ENCODE results near the gene NUMA1. TPM values are rescaled to one million over a fixed set of nuclear protein-coding genes. Genes with fewer than 3 reads are reported as not detected.

The NUMA1 gene
- total and polyA plus RNA-seq, 9 of the 15 experiments (the other 6 are each of a cell fraction or from before 2014, with no cell fraction given): 4.1 to 104 (median 51.2) TPM

GRCh38 chr11:72091292-72091691, 10.9 kb upstream of the NUMA1 start (continued):
- TF ChIP-seq ZNF165 (CRISPR knock-in tag; IDR thresholded peaks at IDR 0.05; ENCODE audit: borderline replicate concordance) (no peak), POLR2AphosphoS5 (IDR thresholded peaks at IDR 0.05; ENCODE audit: control insufficient read depth, insufficient read depth, low read depth, low read length) (peak; percentile 38; the same call in 1 of the 2 replicates), CC2D1A (IDR thresholded peaks at IDR 0.05) (0 out of 2 replicates have a peak, but pooled peaks have one; percentile 24), RAD21 (CRISPR knock-in tag; conservative IDR thresholded peaks at IDR 0.05 in 1 of 2, IDR thresholded peaks at IDR 0.05 in 1 of 2) (peak; percentile 83 to 90), ZNF740 (CRISPR knock-in tag; IDR thresholded peaks at IDR 0.05) (peak; percentile 85), ZNF740 (tag; IDR thresholded peaks at IDR 0.05) (peak in 1 of 2 experiments; percentile 42; a peak in 1 of 4 replicates), KLF10 (CRISPR knock-in tag; IDR thresholded peaks at IDR 0.05) (no peak), NBN (IDR thresholded peaks at IDR 0.05; ENCODE audit: low read depth) (0 out of 2 replicates have a peak, but pooled peaks have one; percentile 72), XRCC4 (IDR thresholded peaks at IDR 0.05; ENCODE audit: extremely low read depth, insufficient read depth, insufficient read length) (no peak), FOXJ2 (tag; IDR thresholded peaks at IDR 0.05) (no peak), YY1 (IDR thresholded peaks at IDR 0.05; ENCODE audit: borderline replicate concordance in 1 of 3, control insufficient read depth in 1 of 3, extremely low read depth in 1 of 3, insufficient read depth in 3 of 3, insufficient read length in 1 of 3, insufficient replicate concordance in 2 of 3, low read depth in 1 of 3, low read length in 2 of 3) (peak in 1 of 3 experiments; percentile 18), NR2C1 (IDR thresholded peaks at IDR 0.05) (peak; percentile 75), NR2C1 (tag; IDR thresholded peaks at IDR 0.05) (peak; percentile 85), VEZF1 (CRISPR knock-in tag; IDR thresholded peaks at IDR 0.05) (peak; percentile 87), ZNF3 (CRISPR knock-in tag; IDR thresholded peaks at IDR 0.05) (no peak), NFIC (IDR thresholded peaks at IDR 0.05) (no peak), EGR1 (conservative IDR thresholded peaks at IDR 0.05) (peak; percentile 63), ARID2 (IDR thresholded peaks at IDR 0.05) (0 out of 2 replicates have a peak, but pooled peaks have one; percentile 46), ETV6 (IDR thresholded peaks at IDR 0.05; ENCODE audit: borderline replicate concordance in 1 of 2, low read depth in 2 of 2, low read length in 1 of 2) (peak; percentile 57 to 79; a peak in 3 of 4 replicates), ETV6 (CRISPR knock-in tag; IDR thresholded peaks at IDR 0.05; ENCODE audit: borderline replicate concordance) (no peak), CBX5 (IDR thresholded peaks at IDR 0.05; ENCODE audit: borderline replicate concordance, low read depth) (0 out of 2 replicates have a peak, but pooled peaks have one; percentile 18), TRIM24 (IDR thresholded peaks at IDR 0.05) (no peak), DEAF1 (CRISPR knock-in tag; IDR thresholded peaks at IDR 0.05) (peak; percentile 87), PHB (CRISPR knock-in tag; IDR thresholded peaks at IDR 0.05) (no peak), GTF2F1 (IDR thresholded peaks at IDR 0.05; ENCODE audit: low read depth, low read length) (no peak), ESRRB (CRISPR knock-in tag; IDR thresholded peaks at IDR 0.05; ENCODE audit: borderline replicate concordance) (no peak), SMC3 (conservative IDR thresholded peaks at IDR 0.05; ENCODE audit: insufficient read depth, low read depth, low read length) (peak; percentile 91)

Data from K562 (cell line).